ENCODE measurements around the gene HOATZ.

The HOATZ gene

GRCh38 chr11:111550258-111550657, 35.7 kb downstream of the HOATZ start:
- no peak for DNase-seq

- no peak for DNase-seq
Observed at GRCh38 chr11:111554532-111554931, 40.0 kb downstream of the HOATZ start.

DNA sequence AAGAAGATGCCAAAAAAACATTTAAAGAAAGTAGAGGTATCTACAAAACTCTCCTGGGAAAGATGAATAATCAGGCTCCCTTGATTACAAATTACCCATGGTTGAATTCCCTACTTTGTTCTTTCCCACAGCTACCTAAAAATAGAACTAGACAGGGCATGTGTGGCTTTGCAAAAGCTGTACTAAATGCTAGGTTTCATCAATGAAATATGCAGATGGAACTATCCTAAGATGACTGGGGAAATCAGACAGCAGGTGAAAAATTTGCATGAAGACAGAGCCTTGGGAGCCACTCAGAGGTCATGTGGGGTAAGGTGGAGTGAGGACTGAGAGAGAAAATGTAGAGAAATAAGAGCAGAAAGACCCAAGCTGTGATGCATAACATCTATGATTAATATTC, 40.7 kb downstream of the HOATZ start:
- DNase-seq: peak; percentile 99

- no peak for DNase-seq
Observed at GRCh38 chr11:111557425-111558111, 43.0 kb downstream of the HOATZ start.

DNA sequence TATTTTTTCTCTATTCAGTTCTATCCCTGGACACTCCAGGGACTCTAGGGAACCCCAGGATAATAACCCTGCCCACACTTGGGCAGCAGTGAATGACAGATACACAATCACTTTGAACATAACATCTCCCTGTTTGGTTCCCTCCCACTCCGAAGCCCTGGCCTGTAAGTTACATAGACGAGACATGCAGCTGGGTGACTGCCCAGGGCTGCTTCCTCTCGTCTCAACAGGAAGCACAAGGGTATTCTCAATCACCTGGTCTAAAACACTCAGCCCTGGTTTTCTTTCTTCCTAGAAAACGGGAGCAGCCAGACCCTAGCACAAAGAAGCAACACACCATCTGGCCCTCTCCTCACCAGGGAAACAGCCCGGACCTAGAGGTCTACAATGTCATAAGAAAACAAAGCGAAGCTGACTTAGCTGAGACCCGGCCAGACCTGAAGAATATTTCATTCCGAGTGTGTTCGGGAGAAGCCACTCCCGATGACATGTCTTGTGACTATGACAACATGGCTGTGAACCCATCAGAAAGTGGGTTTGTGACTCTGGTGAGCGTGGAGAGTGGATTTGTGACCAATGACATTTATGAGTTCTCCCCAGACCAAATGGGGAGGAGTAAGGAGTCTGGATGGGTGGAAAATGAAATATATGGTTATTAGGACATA, 45.4 kb downstream of the HOATZ start:
- DNase-seq: no peak

DNA sequence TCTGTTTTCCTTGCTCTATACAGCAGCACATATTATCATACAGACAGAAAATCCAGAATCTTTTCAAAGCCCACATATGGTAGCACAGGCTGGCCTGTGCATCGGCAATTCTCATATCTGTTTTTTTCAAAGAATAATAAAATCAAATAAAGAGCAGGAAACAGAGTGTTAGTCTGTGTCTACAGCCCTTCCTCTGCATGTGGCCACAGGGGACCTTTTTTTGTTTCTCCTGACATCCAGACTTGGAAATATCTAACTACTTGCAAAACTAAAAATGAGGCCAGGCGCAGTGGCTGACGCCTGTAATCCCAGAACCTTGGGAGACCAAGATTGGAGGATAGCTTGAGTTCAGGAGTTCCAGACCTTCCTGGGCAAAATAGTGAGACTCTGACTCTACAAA, 46.2 kb downstream of the HOATZ start:
- no peak for DNase-seq

- DNase-seq: no peak
Observed at GRCh38 chr11:111561306-111561705, 46.7 kb downstream of the HOATZ start.

DNA sequence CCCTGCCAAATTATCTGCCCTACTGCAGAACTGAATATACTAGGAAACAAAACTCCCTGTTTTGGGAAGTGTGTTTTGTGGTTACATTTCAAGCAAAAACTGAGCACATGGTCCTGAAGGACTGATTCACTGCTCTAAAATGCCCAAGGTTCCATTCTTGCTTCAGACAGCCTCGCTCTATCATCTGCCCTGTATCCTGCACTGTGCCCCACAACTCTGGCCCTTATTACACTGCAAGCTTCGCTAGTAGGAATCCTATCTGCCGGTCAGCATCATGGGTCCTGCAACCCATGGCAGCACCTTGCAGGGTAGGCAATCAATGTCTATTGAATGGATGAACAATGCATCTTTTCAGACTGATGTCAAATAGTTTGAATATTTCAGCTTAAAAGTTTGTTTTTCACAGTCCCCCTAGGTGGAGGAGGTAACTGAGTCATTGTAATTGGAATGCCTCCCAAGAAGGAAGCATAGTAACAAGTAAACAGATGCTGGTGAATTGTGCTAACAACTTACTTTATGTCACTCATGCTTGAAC, 47.3 kb downstream of the HOATZ start:
- DNase-seq: no peak

GRCh38 chr11:111562692-111563389, 48.3 kb downstream of the HOATZ start:
- DNase-seq: no peak

DNA sequence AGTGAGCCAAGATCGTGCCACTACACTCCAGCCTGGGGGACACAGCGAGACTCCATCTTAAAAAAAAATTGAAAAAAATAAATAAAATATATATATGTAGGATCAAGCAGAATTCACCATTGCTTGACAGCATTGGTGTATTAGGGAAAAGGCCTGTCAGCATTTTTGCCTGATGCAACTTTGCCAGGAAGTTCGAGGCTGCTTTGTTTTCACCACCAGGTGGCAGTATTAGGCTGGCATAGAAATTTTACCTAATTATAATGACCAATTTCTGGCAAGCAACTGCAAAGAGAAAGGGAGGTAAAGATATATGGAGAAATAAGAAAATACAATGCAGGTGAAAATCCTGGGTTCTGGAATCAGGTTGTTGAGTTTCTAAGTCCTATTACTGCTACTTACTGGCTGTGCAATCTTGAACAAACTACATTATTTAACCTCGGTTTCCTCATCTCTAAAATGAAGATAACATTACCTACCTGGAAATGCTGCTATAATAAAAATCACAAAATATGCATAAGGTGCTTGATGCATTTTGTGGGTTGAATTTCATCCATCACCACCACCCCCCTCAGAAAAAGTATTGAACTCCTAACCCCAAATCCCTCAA, 50.6 kb downstream of the HOATZ start:
- DNase-seq: peak; percentile 57

DNA sequence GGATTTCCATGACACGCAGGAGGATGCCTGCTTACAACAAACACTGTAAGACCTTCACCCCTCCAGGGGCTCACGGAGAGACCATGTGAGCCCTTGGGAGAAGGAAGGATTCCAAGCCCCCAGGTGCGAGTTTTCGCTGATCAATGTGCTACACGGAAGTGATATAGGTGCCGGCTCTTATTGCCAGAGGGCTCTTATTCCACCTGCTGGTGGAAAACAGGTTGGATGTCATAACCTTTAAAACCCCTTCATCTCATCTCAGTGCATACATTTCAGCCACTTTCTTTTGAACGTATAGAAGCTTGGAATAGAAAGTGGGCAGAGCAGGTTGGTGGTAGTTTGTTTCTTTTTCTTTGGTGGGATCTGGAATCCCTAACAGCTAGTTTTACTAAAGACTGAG, 51.7 kb downstream of the HOATZ start:
- DNase-seq: no peak

DNA sequence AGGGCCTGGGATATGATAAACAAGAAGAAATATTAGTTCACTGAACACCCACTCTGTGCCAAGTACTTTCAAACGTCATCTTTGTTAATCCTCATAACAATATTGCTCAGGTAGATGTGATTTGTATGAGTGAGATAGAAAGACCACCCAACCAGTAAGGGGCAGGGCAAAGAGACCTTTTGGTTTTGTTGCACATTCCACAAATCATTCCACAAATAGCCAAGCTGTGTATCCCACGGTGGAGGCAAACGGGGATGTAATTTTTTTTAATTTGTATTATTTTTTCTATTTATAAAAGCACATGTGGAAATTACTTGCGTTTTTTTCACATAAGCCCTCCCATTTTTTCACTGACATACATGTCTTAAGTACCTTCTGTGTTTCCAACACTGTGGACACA, 54.9 kb downstream of the HOATZ start:
- DNase-seq: no peak

- no peak for DNase-seq
Observed at GRCh38 chr11:111570796-111571195, 56.2 kb downstream of the HOATZ start.

- DNase-seq: no peak
Observed at GRCh38 chr11:111571829-111572501, 57.4 kb downstream of the HOATZ start.

- DNase-seq: no peak
Observed at GRCh38 chr11:111572581-111572980, 58.0 kb downstream of the HOATZ start.

DNA sequence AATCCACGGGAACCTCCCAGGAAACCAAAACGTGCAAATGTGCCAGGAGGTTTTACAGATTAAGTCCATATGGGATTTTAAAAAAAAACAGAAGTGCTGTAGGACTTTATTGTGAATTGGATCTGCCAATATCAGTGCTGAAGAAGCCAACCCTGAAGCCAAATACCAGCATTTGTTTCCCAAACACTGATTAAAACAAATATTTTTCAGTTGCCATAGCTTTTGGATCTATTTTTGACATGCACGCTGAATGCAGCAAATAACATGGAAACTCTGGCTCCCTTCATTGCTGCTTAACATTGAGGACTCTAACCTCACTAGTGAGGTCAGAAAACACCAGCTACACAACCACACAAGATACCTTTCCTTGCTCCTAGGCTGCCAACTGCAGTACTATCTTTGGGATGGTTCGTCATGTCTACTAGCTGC, 59.3 kb downstream of the HOATZ start:
- DNase-seq: no peak

GRCh38 chr11:111574373-111575225, 60.0 kb downstream of the HOATZ start:
- no peak for DNase-seq

DNA sequence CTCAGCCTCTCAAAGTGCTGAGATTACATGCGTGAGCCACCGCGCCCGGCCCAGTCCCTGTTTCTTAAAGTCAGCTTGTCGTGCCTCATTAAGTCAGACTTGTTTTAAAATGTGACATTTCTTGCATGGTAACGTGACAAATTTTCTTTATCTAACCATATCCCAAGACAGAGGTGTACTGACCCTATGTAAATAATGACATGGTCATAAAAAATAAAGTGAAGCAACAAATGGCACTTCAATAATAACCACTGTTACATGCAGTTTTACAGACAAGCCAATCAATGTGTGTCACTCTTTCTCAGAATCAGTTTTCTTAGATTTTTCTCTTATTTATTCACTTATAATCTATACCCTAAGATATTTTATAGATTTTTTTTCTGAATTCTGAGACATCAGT, 61.2 kb downstream of the HOATZ start:
- no peak for DNase-seq

GRCh38 chr11:111577821-111578220, 63.2 kb downstream of the HOATZ start:
- no peak for DNase-seq

DNA sequence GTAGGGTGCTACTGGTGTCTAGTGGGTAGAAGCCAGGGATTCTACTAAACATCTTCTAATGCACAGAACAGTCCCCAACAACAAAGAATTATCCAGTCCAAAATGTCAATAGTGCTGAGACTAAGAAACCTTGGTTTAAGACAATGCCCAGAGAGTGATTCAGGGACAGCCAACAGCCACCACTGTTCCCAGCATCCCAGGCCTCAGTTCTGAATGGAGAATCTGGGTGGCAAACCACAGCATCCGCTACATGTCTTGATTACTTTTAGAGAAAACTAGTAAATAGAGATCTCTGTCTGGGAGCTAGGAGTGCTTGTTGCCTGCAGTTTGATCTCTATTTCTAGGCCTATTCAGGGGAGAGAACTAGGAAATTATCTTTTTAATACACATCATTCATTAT, 66.8 kb downstream of the HOATZ start:
- DNase-seq: no peak

DNA sequence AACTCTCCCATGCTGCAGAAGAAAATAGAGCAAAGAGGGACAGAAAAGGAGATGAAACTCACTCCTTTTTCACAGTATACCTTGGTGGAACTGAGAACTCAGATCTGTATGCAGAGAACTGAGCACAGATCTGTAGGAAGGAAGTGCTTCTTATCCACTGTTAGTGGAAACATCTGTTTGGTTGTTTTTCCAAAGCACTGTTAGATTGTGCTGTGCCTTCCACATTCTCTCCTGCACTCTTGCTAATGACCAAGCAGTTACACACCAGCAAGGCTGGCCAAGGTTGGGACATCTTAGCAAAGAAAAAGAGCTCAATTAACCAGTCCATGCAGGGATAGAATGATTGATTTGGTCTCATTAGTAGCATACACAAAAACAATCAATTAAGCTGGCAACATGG, 67.6 kb downstream of the HOATZ start:
- no peak for DNase-seq

DNA sequence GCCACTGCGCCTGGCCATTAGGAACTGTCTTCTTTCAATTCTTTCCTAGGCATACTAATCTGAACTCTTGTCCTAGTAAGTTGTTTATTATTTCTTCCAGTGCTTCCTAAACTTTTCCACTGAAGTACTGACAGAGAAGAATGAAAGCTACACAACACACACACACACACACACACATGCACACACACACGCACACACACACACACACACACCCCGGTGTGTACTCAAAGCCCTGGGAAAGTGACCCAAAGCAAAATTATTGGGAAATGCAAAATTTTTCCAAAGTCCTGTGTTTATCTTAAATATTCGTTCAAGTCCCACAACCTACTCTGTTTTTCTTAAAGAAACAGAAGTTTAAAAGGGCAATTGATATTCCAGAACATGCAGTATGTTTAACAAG, 68.3 kb downstream of the HOATZ start:
- no peak for DNase-seq

Measured in NCI-H526 treated with DMSO at 0.1 percent for 48 hours (cell line).